ENCODE results near the gene SCNN1G.
"Not testable (repeated sequence)": the region's sequence is repeated elsewhere in the genome, so short reads cannot be mapped to it uniquely, and the experiment has no call there.

The SCNN1G gene

GRCh38 chr16:23236983-23237382, 54.4 kb downstream of the SCNN1G start:
- Histone ChIP-seq H3K9me3 (ENCODE audit: control insufficient read depth, low read length) (no peaks in the 10 kb centered on the region), H3K27me3 (replicated peaks; ENCODE audit: control insufficient read depth, insufficient read depth, low read length, poor library complexity, severe bottlenecking) (no peaks in the 10 kb centered on the region), H3K4me3 (ENCODE audit: insufficient read depth, low read depth, low read length, poor library complexity, severe bottlenecking) (no peak overlapping the region), H3K4me1 (ENCODE audit: control insufficient read depth, insufficient read depth, low read length, poor library complexity, severe bottlenecking) (no peaks in the 10 kb centered on the region), H3K27ac (ENCODE audit: insufficient read depth, low read length, poor library complexity, severe bottlenecking) (no peak overlapping the region), H3K36me3 (ENCODE audit: control insufficient read depth, insufficient read depth, low read length) (no peaks in the 10 kb centered on the region)
- no peak for DNase-seq

GRCh38 chr16:23240994-23241393, 58.4 kb downstream of the SCNN1G start:
- no peaks in the 10 kb centered on the region for H3K27me3 ChIP-seq (replicated peaks; ENCODE audit: control insufficient read depth, insufficient read depth, low read length, poor library complexity, severe bottlenecking)
- no peak for DNase-seq
- no peaks in the 10 kb centered on the region for H3K4me1 ChIP-seq (ENCODE audit: control insufficient read depth, insufficient read depth, low read length, poor library complexity, severe bottlenecking)
- H3K27ac ChIP-seq (ENCODE audit: insufficient read depth, low read length, poor library complexity, severe bottlenecking), result no peak overlapping the region
- H3K9me3 ChIP-seq (ENCODE audit: control insufficient read depth, low read length), result no peaks in the 10 kb centered on the region
- no peak overlapping the region for H3K4me3 ChIP-seq (ENCODE audit: insufficient read depth, low read depth, low read length, poor library complexity, severe bottlenecking)
- H3K36me3 ChIP-seq (ENCODE audit: control insufficient read depth, insufficient read depth, low read length), result no peaks in the 10 kb centered on the region

DNA sequence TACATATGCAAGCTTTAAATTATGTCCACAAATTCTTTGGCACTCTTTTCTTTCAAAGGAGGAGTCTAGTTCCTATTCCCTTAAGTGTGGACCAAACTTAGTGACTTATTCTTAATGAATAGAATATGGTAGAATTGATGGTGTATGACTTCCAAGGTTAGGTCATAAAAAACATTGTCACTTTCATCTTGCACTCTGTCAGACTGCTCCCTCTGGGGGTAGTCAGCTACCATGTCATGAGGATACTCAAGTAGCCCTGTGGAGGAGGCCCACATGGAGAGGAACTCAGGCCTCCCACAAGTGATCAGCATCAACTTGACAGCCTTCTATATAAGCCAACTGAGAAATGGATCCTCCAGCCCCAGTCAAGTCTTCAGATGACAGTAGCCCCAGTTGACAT, 61.6 kb downstream of the SCNN1G start:
- Histone ChIP-seq H3K4me1 (ENCODE audit: control insufficient read depth, insufficient read depth, low read length, poor library complexity, severe bottlenecking) (no peaks in the 10 kb centered on the region), H3K27me3 (replicated peaks; ENCODE audit: control insufficient read depth, insufficient read depth, low read length, poor library complexity, severe bottlenecking) (no peaks in the 10 kb centered on the region), H3K4me3 (ENCODE audit: insufficient read depth, low read depth, low read length, poor library complexity, severe bottlenecking) (no peak overlapping the region), H3K27ac (ENCODE audit: insufficient read depth, low read length, poor library complexity, severe bottlenecking) (no peak overlapping the region), H3K36me3 (ENCODE audit: control insufficient read depth, insufficient read depth, low read length) (no peaks in the 10 kb centered on the region), H3K9me3 (ENCODE audit: control insufficient read depth, low read length) (no peaks in the 10 kb centered on the region)
- no peak for DNase-seq

- Histone ChIP-seq H3K36me3 (ENCODE audit: control insufficient read depth, insufficient read depth, low read length) (no peaks in the 10 kb centered on the region), H3K27ac (ENCODE audit: insufficient read depth, low read length, poor library complexity, severe bottlenecking) (no peak overlapping the region), H3K27me3 (replicated peaks; ENCODE audit: control insufficient read depth, insufficient read depth, low read length, poor library complexity, severe bottlenecking) (no peaks in the 10 kb centered on the region), H3K4me3 (ENCODE audit: insufficient read depth, low read depth, low read length, poor library complexity, severe bottlenecking) (no peak overlapping the region), H3K9me3 (ENCODE audit: control insufficient read depth, low read length) (no peaks in the 10 kb centered on the region), H3K4me1 (ENCODE audit: control insufficient read depth, insufficient read depth, low read length, poor library complexity, severe bottlenecking) (no peaks in the 10 kb centered on the region)
- no peak for DNase-seq
These were observed 62.7 kb downstream of the SCNN1G start for GRCh38 chr16:23245268-23245667.

DNA sequence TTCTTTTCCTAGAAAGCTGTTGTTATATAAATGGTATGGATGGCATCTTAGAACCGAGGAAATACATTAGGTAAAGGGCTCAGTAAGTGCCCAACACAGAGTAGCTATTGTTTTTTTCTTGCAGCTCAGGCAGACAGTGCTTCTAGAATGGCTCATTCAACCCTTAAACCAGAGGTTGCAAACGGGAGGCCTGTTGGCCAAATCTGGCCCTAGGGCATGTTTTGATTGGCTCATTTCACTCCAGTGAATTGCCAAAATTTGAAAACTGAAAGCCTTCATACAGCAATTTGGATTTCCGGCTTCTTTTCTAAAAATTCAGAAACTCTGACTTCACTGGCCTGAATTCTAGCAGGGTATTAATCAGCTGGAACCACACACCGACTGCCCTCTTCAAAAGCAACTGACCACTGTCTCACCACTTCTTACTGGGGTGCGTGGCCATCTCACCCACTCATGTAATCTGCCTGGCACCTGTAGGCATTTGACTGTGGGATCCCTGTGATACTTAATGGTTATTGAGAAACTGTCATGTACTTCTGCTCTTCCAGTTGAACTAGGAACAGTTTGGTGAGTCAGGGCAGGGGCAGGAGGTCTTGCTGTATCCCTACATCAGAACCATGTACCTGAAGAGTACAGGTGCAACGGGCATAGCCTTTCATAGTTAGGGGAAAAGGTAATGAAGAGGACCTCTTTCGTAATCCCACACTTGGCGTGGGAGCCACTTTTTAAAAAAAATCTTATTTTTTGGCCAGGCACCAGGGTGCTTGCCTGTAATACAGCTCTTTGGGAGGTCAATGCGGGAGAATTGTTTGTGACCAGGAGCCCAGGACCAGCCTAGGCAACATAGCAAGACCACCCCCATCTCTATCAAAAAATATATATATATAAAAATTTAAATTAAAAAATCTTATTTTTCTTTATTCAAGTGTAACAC, 66.0 kb downstream of the SCNN1G start:
- Histone ChIP-seq H3K9me3 (ENCODE audit: control insufficient read depth, low read length) (no peaks in the 10 kb centered on the region), H3K27ac (ENCODE audit: insufficient read depth, low read length, poor library complexity, severe bottlenecking) (no peak overlapping the region), H3K4me3 (ENCODE audit: insufficient read depth, low read depth, low read length, poor library complexity, severe bottlenecking) (no peak overlapping the region), H3K27me3 (replicated peaks; ENCODE audit: control insufficient read depth, insufficient read depth, low read length, poor library complexity, severe bottlenecking) (no peaks in the 10 kb centered on the region), H3K36me3 (ENCODE audit: control insufficient read depth, insufficient read depth, low read length) (no peaks in the 10 kb centered on the region), H3K4me1 (ENCODE audit: control insufficient read depth, insufficient read depth, low read length, poor library complexity, severe bottlenecking) (no peaks in the 10 kb centered on the region)
- DNase-seq, result no peak

- no peaks in the 10 kb centered on the region for H3K9me3 ChIP-seq (ENCODE audit: control insufficient read depth, low read length)
- no peaks in the 10 kb centered on the region for H3K27me3 ChIP-seq (replicated peaks; ENCODE audit: control insufficient read depth, insufficient read depth, low read length, poor library complexity, severe bottlenecking)
- no peak overlapping the region for H3K27ac ChIP-seq (ENCODE audit: insufficient read depth, low read length, poor library complexity, severe bottlenecking)
- no peaks in the 10 kb centered on the region for H3K36me3 ChIP-seq (ENCODE audit: control insufficient read depth, insufficient read depth, low read length)
- DNase-seq, result no peak
- no peak overlapping the region for H3K4me3 ChIP-seq (ENCODE audit: insufficient read depth, low read depth, low read length, poor library complexity, severe bottlenecking)
- H3K4me1 ChIP-seq (ENCODE audit: control insufficient read depth, insufficient read depth, low read length, poor library complexity, severe bottlenecking), result no peaks in the 10 kb centered on the region
These were observed 67.3 kb downstream of the SCNN1G start for GRCh38 chr16:23249830-23250229.

DNA sequence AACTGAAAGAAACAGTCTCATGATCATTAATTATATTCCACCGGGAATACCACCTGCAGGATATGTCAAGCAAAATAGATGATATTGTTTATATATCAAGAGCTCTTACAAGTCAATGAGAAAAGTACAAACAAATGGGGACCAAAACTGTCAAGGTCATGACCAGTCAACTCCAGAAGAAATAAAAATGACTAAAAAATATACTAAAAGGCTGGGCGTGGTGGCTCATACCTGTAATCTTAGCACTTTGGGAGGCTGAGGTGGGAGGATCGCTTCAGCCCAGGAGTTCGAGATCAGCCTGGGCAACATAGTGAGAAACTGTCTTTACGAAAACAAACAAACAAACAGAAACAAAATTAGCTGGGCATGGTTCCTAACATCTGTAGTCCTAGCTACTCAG, 69.8 kb downstream of the SCNN1G start:
- Histone ChIP-seq H3K4me1 (ENCODE audit: control insufficient read depth, insufficient read depth, low read length, poor library complexity, severe bottlenecking) (no peaks in the 10 kb centered on the region), H3K27ac (ENCODE audit: insufficient read depth, low read length, poor library complexity, severe bottlenecking) (no peak overlapping the region), H3K9me3 (ENCODE audit: control insufficient read depth, low read length) (no peaks in the 10 kb centered on the region), H3K27me3 (replicated peaks; ENCODE audit: control insufficient read depth, insufficient read depth, low read length, poor library complexity, severe bottlenecking) (no peaks in the 10 kb centered on the region), H3K4me3 (ENCODE audit: insufficient read depth, low read depth, low read length, poor library complexity, severe bottlenecking) (no peak overlapping the region), H3K36me3 (ENCODE audit: control insufficient read depth, insufficient read depth, low read length) (no peaks in the 10 kb centered on the region)
- DNase-seq, result no peak

DNA sequence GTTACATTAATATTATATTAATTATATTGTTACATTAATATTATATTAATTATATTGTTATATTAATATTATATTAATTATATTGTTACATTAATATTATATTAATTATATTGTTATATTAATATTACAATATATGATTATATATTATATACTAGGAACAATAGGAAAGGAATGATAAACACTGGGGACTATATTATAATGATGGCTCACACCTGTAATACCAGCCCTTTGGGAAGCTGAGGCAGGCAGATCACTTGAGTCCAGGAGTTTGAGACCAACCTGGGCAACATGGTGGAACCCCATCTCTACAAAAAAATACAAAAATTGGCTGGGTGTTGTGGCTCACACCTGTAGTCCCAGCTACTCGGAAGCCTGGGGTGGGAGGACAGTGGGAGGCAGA, 71.1 kb downstream of the SCNN1G start:
- not testable (repeated sequence) for H3K27me3 ChIP-seq (replicated peaks; ENCODE audit: control insufficient read depth, insufficient read depth, low read length, poor library complexity, severe bottlenecking); H3K36me3 ChIP-seq (ENCODE audit: control insufficient read depth, insufficient read depth, low read length); DNase-seq; H3K27ac ChIP-seq (ENCODE audit: insufficient read depth, low read length, poor library complexity, severe bottlenecking); H3K4me1 ChIP-seq (ENCODE audit: control insufficient read depth, insufficient read depth, low read length, poor library complexity, severe bottlenecking); H3K9me3 ChIP-seq (ENCODE audit: control insufficient read depth, low read length); H3K4me3 ChIP-seq (ENCODE audit: insufficient read depth, low read depth, low read length, poor library complexity, severe bottlenecking)

- H3K27ac ChIP-seq (ENCODE audit: insufficient read depth, low read length, poor library complexity, severe bottlenecking), result no peak overlapping the region
- H3K9me3 ChIP-seq (ENCODE audit: control insufficient read depth, low read length), result no peaks in the 10 kb centered on the region
- no peaks in the 10 kb centered on the region for H3K36me3 ChIP-seq (ENCODE audit: control insufficient read depth, insufficient read depth, low read length)
- no peak for DNase-seq
- H3K27me3 ChIP-seq (replicated peaks; ENCODE audit: control insufficient read depth, insufficient read depth, low read length, poor library complexity, severe bottlenecking), result no peaks in the 10 kb centered on the region
- no peaks in the 10 kb centered on the region for H3K4me1 ChIP-seq (ENCODE audit: control insufficient read depth, insufficient read depth, low read length, poor library complexity, severe bottlenecking)
- no peak overlapping the region for H3K4me3 ChIP-seq (ENCODE audit: insufficient read depth, low read depth, low read length, poor library complexity, severe bottlenecking)
These were observed 71.8 kb downstream of the SCNN1G start for GRCh38 chr16:23254338-23254737.

GRCh38 chr16:23255000-23255399, 72.5 kb downstream of the SCNN1G start:
- no peak overlapping the region for H3K27ac ChIP-seq (ENCODE audit: insufficient read depth, low read length, poor library complexity, severe bottlenecking)
- no peaks in the 10 kb centered on the region for H3K9me3 ChIP-seq (ENCODE audit: control insufficient read depth, low read length)

More at GRCh38 chr16:23255000-23255399, 72.5 kb downstream of the SCNN1G start:
- H3K4me1 ChIP-seq (ENCODE audit: control insufficient read depth, insufficient read depth, low read length, poor library complexity, severe bottlenecking), result no peaks in the 10 kb centered on the region
- no peak for DNase-seq
- no peaks in the 10 kb centered on the region for H3K36me3 ChIP-seq (ENCODE audit: control insufficient read depth, insufficient read depth, low read length)
- H3K27me3 ChIP-seq (replicated peaks; ENCODE audit: control insufficient read depth, insufficient read depth, low read length, poor library complexity, severe bottlenecking), result no peaks in the 10 kb centered on the region
- H3K4me3 ChIP-seq (ENCODE audit: insufficient read depth, low read depth, low read length, poor library complexity, severe bottlenecking), result no peak overlapping the region

Measured in effector memory CD4-positive, alpha-beta T cell (primary cell).